HG03175 (cell line): ENCODE results near the gene ZNF697.
"Not testable (repeated sequence)": the region's sequence is repeated elsewhere in the genome, so short reads cannot be mapped to it uniquely, and the experiment has no call there.

Experiments
- ATAC-seq: cut with Tn5 transposase; IDR thresholded peaks from one replicate; pipeline ENCODE4 v1.9.1; 2021; ENCODE audit warnings: mild to moderate bottlenecking, moderate library complexity; ENCODE audit not compliant: unreplicated experiment

The ZNF697 gene

DNA sequence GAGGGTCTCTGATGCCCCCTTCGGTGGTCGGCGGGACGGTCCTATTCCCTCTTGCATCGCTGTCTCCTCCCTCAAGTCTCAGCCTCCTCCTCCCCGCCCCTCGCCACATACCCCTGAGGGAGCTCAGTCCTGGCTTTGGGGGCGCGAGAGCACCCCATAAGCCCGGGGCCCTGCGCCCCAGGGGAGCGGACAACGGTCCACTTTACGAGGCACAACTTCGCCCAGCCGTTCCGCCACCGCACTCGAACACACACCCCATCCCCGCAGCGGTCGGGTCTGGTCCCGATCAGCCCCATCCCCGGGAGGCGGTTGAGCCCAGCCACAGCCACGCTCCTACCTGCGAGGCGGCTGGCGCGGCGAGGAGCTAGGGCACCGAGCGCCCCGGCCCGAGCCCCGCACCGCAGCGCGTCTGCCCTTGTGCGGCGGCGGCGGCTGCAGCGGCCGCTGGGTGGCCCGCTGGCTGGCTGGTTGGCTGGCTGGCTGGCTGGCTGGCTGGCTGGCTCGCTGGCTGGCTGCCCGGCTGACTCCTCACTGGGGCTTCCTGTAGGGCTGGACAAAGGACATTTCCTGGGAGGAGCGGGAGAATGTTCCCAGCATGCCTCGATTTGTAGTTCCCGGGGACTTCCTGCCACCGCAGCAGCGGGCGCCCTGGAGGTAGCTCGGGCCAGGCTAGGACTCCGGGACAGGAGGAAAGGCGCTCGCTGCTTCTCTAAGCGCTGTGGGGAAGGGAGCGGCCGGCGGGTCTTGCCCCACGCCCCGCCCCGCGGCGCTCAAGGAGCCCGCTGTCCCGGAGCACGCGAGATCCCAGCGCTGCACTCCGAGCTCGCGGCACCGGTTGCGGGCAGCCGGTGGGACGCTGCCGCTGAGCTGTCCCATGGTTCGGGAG lies at the start of gene ZNF697:
Gene ZNF697, minus strand, starts transcription at position 533 of the 886 bp plus-strand sequence. CDS start 22,166 bp downstream, outside the sequence.
- peak; percentile 73 for ATAC-seq

DNA sequence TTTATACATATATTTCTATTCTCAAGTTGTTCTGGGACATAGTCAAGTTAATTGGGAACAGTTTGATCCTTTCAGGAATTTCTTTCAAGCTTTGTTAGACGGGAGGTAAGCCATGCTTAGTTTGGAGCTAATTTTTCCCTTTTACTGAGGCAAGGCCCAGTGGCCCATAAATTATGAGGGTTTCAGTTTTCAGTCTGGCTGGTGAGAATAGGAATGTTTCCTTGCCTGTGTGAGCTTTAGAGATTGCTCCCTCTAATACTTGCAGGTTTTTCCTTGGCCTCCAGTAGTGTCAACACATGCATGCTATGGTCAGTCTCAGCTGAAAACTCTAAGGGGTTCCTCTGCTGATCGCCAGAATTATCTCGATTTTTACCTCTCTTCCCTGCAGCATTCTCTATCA lies 49.5 kb upstream of the ZNF697 start:
- ATAC-seq = no peak

DNA sequence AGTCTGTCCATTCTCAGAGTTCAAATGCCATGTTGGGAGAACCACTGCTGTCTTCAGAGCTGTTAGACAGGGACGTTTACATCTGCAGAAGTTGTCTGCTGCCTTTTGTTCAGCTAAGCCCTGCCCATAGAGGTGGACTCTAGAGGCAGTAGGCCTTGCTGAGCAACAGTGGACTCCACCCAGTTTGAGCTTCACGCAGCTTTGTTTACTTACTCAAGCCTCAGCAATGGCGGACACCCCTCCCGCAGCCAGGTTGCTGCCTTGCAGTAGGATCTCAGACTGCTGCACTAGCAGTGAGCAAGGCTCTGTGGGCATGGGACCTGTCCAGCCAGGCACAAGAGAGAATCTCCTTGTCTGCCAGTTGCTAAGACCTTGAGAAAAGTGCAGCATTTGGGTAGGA lies 48.8 kb upstream of the ZNF697 start:
- not testable (repeated sequence) for ATAC-seq

DNA sequence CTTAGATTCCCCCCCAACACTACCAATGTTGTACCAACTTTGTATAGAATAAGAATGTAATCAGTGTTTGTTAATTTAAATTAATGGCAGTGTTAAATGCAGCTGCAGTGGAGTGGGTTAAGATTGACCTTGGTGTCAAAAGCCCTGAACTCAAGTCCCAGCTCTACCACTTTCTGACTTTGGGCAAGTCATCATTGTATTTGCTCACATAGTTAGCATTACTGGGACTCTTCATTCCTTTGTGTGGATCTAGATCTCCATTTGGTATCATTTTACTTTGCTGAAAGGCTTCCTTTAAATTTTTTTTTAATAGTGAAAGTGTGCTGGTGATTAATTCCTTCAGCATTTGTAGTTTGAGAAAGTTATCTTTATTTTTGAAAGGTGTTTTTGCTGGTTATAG lies 41.4 kb upstream of the ZNF697 start:
- ATAC-seq = no peak

DNA sequence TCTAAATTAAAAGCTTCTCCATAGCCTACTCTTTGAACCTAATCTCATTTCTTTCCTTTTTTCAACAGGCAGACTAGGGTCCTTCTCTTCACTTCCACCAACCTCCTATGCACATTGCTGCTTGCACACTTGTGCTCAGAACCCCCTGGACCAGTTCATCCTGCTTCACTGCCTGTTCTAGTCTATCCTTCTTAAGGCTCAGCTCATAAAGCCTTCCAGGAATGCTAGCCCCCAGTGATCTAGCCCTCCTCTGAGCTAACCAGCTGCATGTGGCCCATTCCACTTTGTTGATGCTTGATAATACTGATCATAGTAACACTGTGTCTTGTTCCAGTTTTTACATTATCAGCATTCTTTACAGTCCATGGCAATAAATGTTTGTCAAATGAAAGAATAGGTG lies 40.7 kb upstream of the ZNF697 start:
- ATAC-seq = no peak

DNA sequence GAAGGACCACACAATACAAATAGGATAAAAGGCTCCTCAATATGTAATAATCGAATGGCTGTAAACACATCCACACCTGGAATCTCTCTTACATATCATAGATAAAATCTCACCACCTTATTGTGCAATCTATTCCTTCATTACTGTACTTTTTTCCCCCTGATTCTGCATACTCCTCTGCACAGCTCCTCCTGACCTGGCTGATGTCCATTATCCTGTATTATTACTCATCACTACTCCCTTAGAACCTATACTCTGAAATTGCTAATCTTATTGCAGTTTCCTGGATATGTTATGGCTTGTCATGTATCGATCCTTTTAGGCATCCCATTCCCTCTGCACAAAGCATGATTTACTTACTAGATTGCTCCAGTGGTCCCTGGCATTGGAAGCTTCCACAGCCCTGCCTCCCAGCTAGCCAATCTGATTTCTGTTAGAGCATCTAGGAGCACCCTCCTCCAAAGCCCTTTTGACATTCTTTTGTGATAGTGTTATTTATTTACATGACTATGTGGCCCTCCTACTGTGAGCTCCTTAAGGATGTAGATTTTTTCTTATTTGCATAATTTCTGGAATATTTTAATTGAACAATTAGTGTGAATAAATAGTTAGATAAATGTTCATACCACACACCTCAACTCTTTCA lies 39.5 kb upstream of the ZNF697 start:
- ATAC-seq = no peak

DNA sequence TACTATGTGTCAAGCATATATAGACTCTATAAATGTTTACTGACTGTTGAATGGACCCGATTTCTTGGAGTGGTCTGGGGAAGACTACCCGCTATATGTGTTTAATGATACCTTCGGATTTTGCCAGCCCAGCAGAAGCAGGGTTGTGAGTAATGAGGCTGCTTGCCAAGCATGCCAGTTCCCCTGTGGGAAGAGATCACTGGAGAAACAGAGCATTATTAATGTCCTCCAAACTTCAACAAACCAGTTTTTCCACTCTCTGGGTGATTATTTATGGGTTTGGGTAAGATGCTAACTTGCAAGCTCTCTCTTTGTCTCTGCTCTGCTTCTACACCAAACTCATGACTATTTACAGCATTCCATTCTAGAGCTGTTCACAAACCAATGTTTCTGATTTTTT lies 38.6 kb upstream of the ZNF697 start:
- no peak for ATAC-seq

DNA sequence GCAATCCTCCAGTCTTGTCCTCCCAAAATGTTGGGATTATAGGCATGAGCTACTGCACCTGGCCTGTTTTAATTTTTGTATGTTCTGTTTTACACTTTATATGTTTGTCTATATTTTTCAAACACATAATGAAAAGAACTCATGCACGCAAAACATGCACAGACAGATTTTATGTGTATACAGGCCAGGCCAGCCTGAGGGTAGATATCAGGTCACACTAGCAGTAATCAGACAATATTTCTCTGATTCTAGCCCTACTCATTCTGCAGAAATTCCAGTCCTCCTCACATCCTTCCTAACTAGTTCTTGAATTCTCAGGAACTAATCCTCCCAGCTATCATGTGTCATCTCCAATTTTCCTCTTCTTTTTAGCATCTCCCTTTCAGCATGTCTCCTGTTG lies 35.8 kb upstream of the ZNF697 start:
- no peak for ATAC-seq

DNA sequence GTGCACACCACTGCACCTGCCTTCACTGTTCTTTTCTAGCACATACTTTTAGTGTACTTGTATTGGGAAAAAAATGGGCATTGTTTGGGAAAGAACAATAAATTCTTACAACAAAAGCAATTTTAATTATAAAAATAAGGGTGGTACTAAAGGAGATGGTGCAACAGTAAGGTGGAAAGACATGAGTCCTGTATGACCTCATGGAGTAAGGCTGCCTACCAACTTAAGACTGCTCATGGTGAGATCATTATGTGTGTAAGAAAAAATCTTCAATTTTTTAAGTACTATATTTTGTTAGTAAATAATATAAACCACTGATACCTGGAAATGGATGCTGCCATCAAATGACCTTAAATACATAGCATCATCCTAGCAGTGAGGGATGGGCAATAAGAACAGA lies 34.1 kb upstream of the ZNF697 start:
- ATAC-seq = no peak

DNA sequence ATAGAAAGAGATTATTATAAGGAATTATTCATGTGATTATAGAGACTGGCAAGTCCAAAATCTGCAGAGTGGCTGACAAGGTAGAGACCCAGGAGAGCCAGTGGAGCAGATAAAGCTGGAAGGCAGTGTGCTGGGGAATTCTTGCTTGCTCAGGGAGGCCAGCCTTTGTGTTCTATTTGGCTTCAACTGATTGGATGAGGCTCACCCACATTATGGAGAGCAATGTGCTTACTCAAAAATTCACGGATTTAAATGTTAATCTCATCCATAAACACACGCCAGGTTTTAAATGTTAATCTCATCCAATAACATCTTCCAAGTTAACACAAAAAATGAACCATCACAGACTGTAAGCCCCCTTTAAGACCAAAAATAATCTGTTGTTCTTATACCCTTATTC lies 33.5 kb upstream of the ZNF697 start:
- ATAC-seq = no peak

DNA sequence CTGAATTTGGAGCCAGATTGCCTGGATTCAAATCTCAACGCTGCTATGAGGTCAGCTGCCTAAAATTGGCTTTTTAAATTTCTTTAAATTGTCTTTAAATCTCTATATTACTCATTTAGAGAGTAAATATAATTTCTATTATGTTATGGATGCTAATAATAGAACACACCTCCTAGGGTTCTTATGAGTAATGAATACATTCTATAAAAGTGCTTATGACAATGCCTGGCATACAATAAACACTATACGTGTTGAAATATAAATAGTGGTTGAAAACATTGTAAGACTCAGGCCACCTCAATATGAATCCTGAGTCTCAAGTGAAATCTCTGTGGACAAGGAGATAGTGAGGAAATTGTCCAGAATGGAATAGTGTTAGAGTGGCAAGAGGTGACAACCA lies 32.7 kb upstream of the ZNF697 start:
- no peak for ATAC-seq

DNA sequence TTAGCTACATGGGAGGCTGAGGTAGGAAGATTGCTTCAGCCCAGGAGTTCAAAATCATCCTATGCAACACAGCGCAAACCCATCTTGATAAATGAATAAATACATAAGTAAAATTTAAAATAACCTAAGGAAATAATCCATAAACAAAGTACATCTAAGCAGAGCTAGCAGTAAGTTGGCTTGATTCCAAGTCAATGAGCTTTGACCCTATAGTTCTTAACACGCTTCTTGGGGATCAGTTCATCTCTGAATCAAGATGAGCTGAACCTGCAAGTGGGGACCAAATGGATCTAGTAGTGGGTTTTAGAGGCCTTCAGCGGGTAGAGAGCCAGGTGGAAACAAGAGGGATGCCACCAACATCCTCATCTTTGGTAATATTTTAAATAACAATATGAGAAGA lies 32.1 kb upstream of the ZNF697 start:
- no peak for ATAC-seq

DNA sequence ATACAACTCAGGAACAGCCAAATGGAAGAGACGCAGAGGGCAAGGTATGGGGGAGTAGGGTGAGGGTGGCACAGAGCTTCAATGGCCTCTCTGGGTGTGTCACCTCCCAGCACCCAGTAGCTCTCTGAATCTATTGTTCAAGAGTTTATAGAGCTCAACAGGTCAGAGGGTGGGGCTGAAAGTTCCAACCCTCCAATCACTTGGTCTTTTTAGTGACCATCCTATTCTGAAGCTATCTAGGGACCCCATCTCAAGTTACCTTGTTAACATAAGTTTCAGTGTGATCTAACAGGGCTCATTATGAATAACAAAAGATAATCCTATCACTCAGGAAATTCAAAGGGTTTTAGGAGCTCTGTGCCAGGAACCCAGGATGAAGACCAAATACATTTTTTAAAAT lies 31.2 kb upstream of the ZNF697 start:
- ATAC-seq = no peak

DNA sequence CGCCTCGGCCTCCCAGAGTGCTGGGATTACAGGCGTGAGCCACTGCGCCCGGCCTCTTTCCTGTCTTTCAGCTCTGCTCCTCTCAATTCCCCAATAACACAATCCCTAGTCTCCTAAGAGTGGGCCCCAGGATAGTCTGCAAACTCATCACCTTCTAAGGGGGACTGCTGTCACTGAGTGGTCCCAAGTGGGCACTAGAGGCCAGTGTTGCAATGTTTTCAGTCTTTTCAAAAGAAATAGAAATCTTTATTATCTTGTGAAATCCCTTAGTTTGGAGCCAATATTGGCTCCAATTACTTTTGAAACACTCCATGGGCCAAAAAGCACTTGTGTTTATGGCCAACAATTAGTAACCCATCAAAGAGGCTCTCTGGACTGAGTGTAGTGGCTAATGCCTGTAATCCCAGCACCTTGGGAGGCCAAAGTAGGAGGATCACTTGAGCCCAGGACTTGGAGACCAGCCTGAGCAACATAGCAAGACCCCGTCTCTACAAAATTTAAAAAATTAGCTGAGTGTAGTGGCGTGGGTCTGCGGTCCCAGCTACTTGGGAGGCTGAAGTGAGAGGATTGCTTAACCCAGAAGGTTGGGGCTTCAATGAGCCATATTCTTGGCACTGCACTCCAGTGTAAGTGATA lies 28.6 kb upstream of the ZNF697 start:
- ATAC-seq = no peak

DNA sequence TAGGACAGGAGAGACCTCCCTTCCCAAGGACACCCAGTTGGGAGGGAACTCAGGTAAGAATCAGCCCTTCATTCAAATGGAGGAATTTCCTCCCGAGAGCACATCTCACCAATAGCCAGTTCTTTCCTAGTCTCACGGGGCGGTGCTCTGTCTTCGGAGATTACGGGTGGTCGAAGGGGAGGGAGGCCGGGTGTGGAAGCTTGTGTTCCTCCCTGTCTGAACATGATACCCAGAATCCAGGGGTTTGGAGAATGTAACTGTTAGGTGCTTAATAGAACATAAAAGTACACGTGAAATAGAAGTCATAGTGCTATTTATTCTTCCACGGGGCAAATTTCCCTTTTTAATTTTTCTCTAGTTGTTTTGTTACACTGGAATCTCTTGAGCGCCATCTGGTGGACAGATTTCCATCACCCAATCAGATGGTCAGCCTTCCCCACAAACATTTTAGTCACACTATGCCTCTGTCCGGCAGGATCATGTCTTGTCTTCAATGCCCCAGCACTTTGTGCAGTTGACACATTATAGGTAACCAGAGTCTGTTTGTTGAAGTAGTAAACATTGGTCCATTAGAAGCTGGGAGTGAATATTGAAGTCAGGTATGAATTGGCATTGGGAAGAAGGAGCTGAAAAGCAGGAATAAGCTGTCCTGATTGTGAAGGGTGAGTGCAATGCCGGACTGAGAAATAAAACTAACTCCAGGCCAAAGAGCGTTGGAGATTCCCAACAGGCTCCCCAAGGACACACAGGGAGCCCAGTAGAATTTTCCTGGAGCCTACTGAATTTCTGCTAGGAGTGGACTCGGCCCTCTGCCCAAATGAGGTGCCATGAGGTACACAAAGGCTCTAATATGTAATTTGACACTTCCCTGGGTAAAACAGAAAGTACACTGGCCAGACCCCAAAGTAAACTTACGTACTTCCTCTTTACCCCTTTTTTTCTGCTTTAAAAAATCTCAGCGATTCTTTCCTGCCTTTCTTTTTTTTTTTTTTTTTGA lies 27.6 kb upstream of the ZNF697 start:
- ATAC-seq = peak; percentile 76

DNA sequence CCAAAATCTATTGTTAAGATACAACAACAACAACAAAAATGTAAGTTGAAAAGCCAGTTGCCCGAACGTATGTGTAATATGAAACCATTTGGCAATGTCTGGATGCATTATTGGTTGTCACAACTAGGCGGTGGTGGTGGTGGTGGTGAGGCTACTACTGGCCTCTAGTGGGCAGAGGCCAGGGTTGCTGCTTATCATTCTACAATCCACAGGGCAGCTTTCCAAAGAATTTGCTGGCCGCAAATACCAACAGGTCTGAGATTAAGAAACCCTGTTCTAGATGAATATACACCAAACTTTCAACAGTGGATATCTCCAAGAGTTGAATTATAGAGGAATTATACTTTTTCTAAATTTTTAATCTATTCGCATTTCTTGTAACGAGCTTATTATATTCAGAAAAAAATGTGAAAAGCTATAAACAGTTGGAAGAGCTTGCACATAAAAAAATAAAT lies 26.8 kb upstream of the ZNF697 start:
- no peak for ATAC-seq

DNA sequence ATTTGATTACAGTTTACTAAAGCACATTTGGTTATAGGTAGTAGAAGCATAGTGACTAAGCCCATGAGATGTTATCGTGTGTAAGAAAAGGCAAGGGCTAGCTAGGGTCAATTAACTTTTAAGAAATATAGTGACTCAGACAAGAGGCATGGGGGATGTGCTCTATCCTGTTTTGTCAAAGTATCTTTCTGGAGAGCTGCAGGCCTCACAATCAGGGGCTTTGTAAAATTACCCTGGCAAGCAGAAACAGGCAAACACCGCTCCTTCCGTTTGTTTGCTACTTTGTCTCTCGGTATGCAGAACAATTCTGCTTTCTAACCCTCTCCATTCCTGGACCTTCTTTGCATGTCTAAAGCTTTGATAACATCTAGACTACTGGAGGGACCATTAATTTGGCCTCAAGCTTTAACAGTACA lies 26.1 kb upstream of the ZNF697 start:
- no peak for ATAC-seq

DNA sequence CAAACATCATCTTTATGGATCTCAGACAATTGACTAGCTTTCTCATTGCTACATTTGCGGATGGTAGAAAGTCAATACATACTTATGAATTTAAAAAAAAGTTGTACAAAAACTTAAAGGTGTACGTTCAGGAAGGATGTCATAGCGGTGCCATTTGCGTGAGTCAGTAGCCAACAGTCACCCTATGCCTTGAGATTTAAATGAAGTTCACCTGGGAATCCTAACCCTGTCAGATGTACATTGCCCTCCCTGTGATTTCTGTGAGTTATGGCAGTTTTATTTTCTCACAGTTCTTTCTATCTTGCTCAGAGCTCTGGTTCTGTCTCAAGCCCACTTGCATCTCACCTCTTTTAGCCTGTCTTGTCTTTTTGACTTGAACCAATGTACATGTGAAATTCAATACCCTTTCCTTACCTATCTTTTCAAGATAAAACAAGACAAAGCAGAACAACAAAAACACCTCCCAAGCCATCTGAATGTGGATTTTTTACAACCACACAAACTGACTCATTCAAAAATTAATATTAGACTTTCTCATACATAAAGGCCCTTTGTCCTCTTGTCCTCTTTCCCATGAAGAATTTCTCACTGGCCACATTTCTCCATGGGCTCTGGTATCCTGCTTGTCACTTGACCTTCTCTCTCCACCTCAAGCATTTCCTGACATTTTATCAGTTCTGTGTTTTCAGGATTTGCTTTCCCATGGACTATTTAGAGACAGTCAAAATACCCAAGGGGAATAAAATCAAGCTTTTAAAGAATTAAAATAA lies 25.3 kb upstream of the ZNF697 start:
- ATAC-seq = no peak

DNA sequence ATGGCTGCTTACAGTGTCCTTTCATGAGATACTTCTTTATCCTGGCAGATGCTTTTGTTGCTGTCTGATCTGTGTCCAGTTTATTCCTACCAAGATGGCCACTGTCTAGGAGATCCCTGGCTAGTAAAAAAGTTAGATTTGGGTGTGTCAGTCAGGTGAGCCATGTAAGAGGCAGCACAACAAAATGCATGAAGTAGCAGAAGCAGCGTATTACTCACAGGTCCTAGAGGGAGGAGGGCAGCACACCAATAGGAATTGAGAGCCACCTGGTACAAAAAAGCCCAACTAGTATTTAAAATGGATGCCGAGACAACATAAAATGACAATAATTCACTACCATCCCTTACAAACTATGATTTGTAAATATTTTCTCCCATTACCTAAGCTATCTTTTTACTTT lies 22.8 kb upstream of the ZNF697 start:
- no peak for ATAC-seq

DNA sequence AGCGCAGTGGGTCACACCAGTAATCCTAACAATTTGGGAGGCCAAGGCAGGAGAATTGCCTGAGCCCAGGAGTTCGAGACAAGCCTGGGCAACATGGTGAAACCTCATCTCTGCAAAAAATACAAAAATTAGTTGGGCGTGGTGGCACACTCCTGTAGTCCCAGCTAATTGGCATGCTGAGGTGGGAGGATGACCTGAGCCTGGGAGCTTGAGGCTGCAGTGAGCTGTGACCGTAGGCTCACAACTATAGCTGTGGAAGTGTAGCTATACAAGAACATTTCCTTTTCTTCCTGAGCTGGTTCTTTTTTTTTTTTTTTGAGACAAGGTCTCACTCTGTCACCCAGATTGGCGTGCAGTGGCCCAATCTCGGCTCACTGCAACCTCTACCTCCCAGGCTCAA lies 19.1 kb upstream of the ZNF697 start:
- ATAC-seq = no peak
